Choroid plexus epithelial cell (primary cell): Measurements from ENCODE around the gene CELSR3.

Experiments used
- DNase-seq: peaks from one replicate; pipeline ENCODE4 v3.0.0-alpha.2; 2010; ENCODE audit warnings: low read depth
- H3K4me3 ChIP-seq: 2 replicates; pipeline ENCODE4 v1.5.1; 2011; ENCODE audit warnings: low read depth, mild to moderate bottlenecking, control low read depth, low read length, moderate library complexity
- CTCF ChIP-seq: conservative IDR thresholded peaks from 2 replicates; pipeline ENCODE4 v1.5.1; 2011; ENCODE audit warnings: low read depth, mild to moderate bottlenecking, control low read depth, inconsistent platforms, low read length, moderate library complexity

The CELSR3 gene

GRCh38 chr3:48700731-48701405, 38.2 kb upstream of the CELSR3 start:
- DNase-seq = no peak
- H3K4me3 ChIP-seq = no peak overlapping the region
- TF ChIP-seq CTCF = no peak

DNA sequence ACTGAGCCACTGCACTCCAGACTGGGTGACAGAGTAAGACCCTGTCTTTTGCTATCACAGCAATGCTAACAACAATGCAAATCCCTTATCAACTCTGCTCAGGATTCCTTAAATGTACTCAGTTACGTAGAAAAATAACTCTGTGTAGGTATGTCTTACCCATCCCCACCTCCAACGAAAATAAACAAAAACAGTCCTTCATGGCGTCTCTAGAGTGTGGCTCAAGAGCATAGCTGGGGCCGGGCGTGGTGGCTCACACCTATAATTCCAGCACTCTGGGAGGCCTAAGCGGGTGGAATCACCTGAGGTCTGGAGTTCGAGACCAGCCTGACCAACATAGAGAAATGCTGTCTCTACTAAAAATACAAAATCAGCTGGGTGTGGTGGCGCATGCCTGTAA, 36.2 kb upstream of the CELSR3 start:
- H3K4me3 ChIP-seq = no peak overlapping the region
- no peak for TF ChIP-seq CTCF
- DNase-seq = no peak

- H3K4me3 ChIP-seq = no peak overlapping the region
- peak; percentile 22 for TF ChIP-seq CTCF
- no peak for DNase-seq
These were observed 35.3 kb upstream of the CELSR3 start for GRCh38 chr3:48697952-48698351.

GRCh38 chr3:48696601-48697000, 33.9 kb upstream of the CELSR3 start:
- TF ChIP-seq CTCF = no peak
- H3K4me3 ChIP-seq = no peak overlapping the region
- DNase-seq = no peak

DNA sequence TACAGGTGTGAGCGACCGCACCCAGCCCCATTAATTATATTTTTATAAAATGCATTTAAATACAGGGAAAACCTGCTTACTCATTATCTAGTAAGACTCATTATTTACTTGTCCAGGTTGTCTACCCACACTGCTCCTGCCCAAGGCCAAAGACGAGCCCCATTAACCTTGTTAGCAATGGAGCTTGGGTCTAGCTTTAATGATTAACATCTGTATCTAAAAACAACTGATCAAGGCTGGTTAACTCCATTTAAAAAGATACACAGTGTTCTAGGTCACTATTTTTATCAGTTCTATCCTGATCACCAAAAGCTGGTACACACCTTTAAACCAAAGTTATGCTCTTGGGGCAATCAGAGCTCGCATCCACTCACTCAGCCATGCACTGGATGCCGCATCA, 33.5 kb upstream of the CELSR3 start:
- no peak overlapping the region for H3K4me3 ChIP-seq
- DNase-seq = no peak
- TF ChIP-seq CTCF = no peak

GRCh38 chr3:48695393-48695753, 32.7 kb upstream of the CELSR3 start:
- peak overlapping the region; percentile 53 for H3K4me3 ChIP-seq
- DNase-seq = peak; percentile 88
- no peak for TF ChIP-seq CTCF
